Measurements from ENCODE around the gene CLTB.

CLTB gene

GRCh38 chr5:176401281-176402205 lies 14.8 kb downstream of the CLTB start:
- no peak overlapping the region for H3K4me3 ChIP-seq (ENCODE audit: low read depth, low read length)
- no peak for DNase-seq (ENCODE audit: low read depth)
- TF ChIP-seq CTCF (IDR thresholded peaks at IDR 0.05; ENCODE audit: low read depth, low read length, missing control alignments), result no peak

DNA sequence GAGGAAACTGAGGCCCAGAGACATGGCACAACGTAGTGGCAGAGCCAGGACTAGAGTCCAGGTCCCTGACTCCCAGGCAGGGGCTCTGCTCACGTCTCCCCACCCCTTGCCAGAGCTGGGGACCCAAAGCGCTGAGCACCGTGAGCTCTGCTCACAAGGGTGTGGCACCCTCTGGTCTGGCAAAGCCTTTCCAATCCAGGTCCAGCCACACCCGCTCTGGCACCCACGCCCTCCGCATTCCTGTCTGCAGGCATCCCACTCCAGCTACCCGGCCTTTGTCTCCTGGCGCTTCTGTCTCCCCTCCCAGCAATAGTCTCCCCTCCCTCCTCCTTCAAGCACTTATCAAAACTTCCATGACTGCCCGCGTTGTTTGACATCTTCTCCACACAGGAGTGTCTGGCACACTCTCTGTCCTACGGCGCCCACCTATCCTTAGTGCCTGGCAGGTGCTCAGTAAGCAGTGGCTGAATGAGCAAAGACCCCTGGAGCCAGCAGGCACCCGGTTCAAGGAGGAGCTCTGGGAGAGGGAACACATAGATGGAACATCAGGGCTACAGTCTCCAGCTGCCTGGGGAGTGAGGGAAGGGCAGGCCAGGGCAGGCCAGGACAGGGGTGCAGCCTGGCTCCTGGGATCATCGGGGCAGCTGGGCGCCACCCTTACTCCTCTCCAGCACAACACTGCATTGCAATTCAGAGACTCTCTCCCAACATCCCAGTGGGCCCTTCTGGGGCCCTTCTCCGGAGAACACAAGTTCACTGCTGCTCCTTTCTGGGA lies 15.8 kb downstream of the CLTB start:
- TF ChIP-seq CTCF (IDR thresholded peaks at IDR 0.05; ENCODE audit: low read depth, low read length, missing control alignments), result no peak
- no peak for DNase-seq (ENCODE audit: low read depth)
- H3K4me3 ChIP-seq (ENCODE audit: low read depth, low read length), result no peak overlapping the region

GRCh38 chr5:176397736-176398420 lies 18.5 kb downstream of the CLTB start:
- TF ChIP-seq CTCF (IDR thresholded peaks at IDR 0.05; ENCODE audit: low read depth, low read length, missing control alignments), result no peak
- H3K4me3 ChIP-seq (ENCODE audit: low read depth, low read length), result no peak overlapping the region
- no peak for DNase-seq (ENCODE audit: low read depth)

GRCh38 chr5:176396330-176396729 lies 20.0 kb downstream of the CLTB start:
- H3K4me3 ChIP-seq (ENCODE audit: low read depth, low read length), result no peak overlapping the region
- TF ChIP-seq CTCF (IDR thresholded peaks at IDR 0.05; ENCODE audit: low read depth, low read length, missing control alignments), result no peak
- no peak for DNase-seq (ENCODE audit: low read depth)

DNA sequence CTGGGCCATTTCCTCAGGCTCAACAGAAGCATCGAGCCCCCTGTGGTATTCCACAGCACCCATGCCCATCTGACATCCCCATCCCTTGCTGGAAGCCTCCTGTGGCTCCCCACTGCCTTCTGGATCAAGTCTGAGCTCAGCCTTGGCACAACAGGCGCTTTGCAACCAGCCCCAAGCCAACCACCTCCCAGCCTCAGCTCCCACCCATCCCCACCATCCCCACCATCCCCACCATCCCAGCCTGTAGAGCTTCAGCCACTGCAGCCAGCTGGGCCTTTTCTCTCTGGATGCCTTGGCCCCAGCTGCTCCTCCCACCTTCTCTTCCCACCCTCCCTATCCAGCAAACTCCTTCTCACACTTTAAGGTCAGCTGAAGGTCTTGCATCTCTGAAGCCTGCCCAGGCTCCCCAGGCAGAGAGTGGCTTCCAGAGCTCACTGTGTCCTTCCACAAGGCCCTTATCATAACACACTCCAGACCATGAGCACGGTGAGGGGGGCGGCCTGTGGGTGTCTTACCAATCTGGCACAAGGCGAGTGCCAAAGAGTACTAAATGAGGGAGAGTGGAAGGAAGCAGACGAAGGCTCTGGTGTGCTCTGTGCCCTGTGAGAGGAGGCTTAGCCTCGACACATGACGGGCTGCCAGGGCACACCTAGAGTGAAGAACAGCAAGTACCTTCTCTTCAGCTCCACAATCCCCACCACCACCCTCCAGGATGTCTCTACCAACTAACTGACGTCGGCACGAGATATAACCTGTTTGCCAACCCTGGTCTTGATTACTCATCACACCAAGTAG lies 21.3 kb downstream of the CLTB start:
- DNase-seq (ENCODE audit: low read depth), result no peak
- no peak for TF ChIP-seq CTCF (IDR thresholded peaks at IDR 0.05; ENCODE audit: low read depth, low read length, missing control alignments)
- H3K4me3 ChIP-seq (ENCODE audit: low read depth, low read length), result no peak overlapping the region

DNA sequence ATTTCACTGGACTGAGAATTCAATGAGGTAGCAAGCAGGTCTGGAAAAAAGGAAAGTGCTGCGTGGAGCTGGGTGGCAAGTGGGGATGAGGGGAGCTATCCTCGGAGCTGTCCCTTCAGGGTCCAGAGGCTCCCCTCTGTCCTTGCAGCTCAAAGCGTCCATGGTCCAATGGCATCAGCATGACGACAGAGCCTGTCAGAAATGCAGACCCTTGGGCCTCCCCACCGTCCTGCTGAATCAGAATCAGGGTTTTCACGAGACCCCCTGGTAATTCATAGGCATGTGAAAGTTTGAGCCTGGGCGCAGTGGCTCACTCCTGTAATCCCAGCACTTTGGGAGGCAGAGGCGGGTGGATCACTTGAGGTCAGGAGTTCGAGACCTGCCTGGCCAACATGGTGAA lies 22.2 kb downstream of the CLTB start:
- no peak for DNase-seq (ENCODE audit: low read depth)
- no peak for TF ChIP-seq CTCF (IDR thresholded peaks at IDR 0.05; ENCODE audit: low read depth, low read length, missing control alignments)
- no peak overlapping the region for H3K4me3 ChIP-seq (ENCODE audit: low read depth, low read length)

Data from GM12864 (cell line).